K562 (cell line): ENCODE measurements around the gene ADRA2A. TPM values are rescaled to one million over a fixed set of nuclear protein-coding genes. Genes with fewer than 3 reads are reported as not detected.

Source experiments
- BRCA1 ChIP-seq, 2 experiments: fragments of 450-650 bp in 1 of 2; sonication (generic) in 1 of 2; formaldehyde crosslinking in 1 of 2; IDR thresholded peaks; 2 replicates each; pipeline versions ENCODE4 v1.5.0 to v1.6.1; 2017 to 2020; ENCODE audit warnings: mild to moderate bottlenecking in 1 of 2, missing genetic modification reagents in 1 of 2
- CTBP1 ChIP-seq: fragments of 450-650 bp; IDR thresholded peaks from 2 replicates; pipeline ENCODE4 v1.6.1; 2016; ENCODE audit warnings: borderline replicate concordance
- EP300 ChIP-seq: IDR thresholded peaks from 2 replicates; pipeline ENCODE4 v1.6.1; 2012; ENCODE audit warnings: low read length, improper control_type of control experiment
- HIVEP1 ChIP-seq: fragments of 250-450 bp; sonication (Bioruptor Pico); IDR thresholded peaks from 2 replicates; pipeline ENCODE4 v1.4.0; 2020; ENCODE audit warnings: mild to moderate bottlenecking
- KAT2B ChIP-seq: IDR thresholded peaks from one replicate; pipeline ENCODE4 v1.6.1; 2012; ENCODE audit warnings: low read depth, mild to moderate bottlenecking, control low read depth, inconsistent platforms, low read length, moderate library complexity
- SMARCA5 ChIP-seq: fragments of 450-650 bp; IDR thresholded peaks from 2 replicates; pipeline ENCODE4 v1.6.1; 2016
- ZBTB40 ChIP-seq, 2 experiments: fragments of 450-650 bp in 1 of 2; sonication (generic) in 1 of 2; formaldehyde crosslinking in 1 of 2; IDR thresholded peaks; 2 replicates each; pipeline versions ENCODE4 v1.7.1 to v1.9.0; 2016 to 2022; ENCODE audit warnings: inconsistent platforms in 1 of 2, mild to moderate bottlenecking in 1 of 2, missing genetic modification reagents in 1 of 2
- polyA plus RNA-seq, 8 experiments: library from polyadenylated mRNA; depleted of rRNA in 4 of 8; stranded (reverse) in 5 of 8; unstranded in 3 of 8; fragments of >200 nt; fragmentation: Nextera tagmentation in 2 of 8; fragmentation: Illumina TruSeq in 1 of 8; extraction: Ambion mirVana in 2 of 8; extraction: Trizol in 1 of 8; gene quantifications; 2 replicates each; pipeline versions ENCODE4 v1.2.1 to v1.2.3, GENCODE V29; 2011 to 2014; ENCODE audit warnings: inconsistent platforms in 1 of 8, missing spikeins in 1 of 8
- total RNA-seq, 7 experiments: library from RNA; depleted of rRNA in 6 of 7; stranded (reverse); fragments of >200 nt in 6 of 7; fragmentation: Illumina TruSeq in 2 of 7; extraction: Trizol in 2 of 7; gene quantifications; 2 replicates each; pipeline versions ENCODE4 v1.2.1 to v1.2.3, GENCODE V29; 2011 to 2021; ENCODE audit warnings: low replicate concordance in 1 of 7

The ADRA2A gene
- total and polyA plus RNA-seq, 9 of the 15 experiments (the other 6 are each of a cell fraction or from before 2014, with no cell fraction given), result not detected

GRCh38 chr10:111076682-111077478 lies at the start of gene ADRA2A (continued):
- TF ChIP-seq ZBTB40 (IDR thresholded peaks at IDR 0.05), result no peak
- no peak for TF ChIP-seq ZBTB40 (CRISPR knock-in tag; IDR thresholded peaks at IDR 0.05)
- no peak for TF ChIP-seq HIVEP1 (CRISPR knock-in tag)
- no peak for TF ChIP-seq SMARCA5
- TF ChIP-seq KAT2B, result no peak
- TF ChIP-seq CTBP1, result no peak
- no peak for TF ChIP-seq BRCA1 (IDR thresholded peaks at IDR 0.05)
- TF ChIP-seq BRCA1 (CRISPR knock-in tag; IDR thresholded peaks at IDR 0.05), result no peak
- TF ChIP-seq EP300, result no peak
- TF ChIP-seq, all 486 proteins: peak for 0
